ENCODE data around the gene LGMN.

The LGMN gene

GRCh38 chr14:92759300-92759678 lies 10.9 kb upstream of the LGMN start:
- TF ChIP-seq YY1 (IDR thresholded peaks at IDR 0.05; ENCODE audit: low read depth), result peak; percentile 83
- peak; percentile 87 for TF ChIP-seq MAX (IDR thresholded peaks at IDR 0.05)
- TF ChIP-seq CEBPB (IDR thresholded peaks at IDR 0.05), result no peak
- no peak for TF ChIP-seq TCF12 (IDR thresholded peaks at IDR 0.05; ENCODE audit: low read depth)
- TF ChIP-seq CREB1 (IDR thresholded peaks at IDR 0.05; ENCODE audit: low read depth), result no peak

GRCh38 chr14:92756446-92756845 lies 8.0 kb upstream of the LGMN start:
- TF ChIP-seq FOXM1 (IDR thresholded peaks at IDR 0.05; ENCODE audit: borderline replicate concordance, low read depth), result no peak
- TF ChIP-seq TCF12 (IDR thresholded peaks at IDR 0.05; ENCODE audit: low read depth), result no peak
- no peak for TF ChIP-seq MAX (IDR thresholded peaks at IDR 0.05)
- TF ChIP-seq TAF1 (IDR thresholded peaks at IDR 0.05; ENCODE audit: low read depth), result no peak
- TF ChIP-seq EP300 (IDR thresholded peaks at IDR 0.05; ENCODE audit: borderline replicate concordance), result no peak
- TF ChIP-seq USF1 (IDR thresholded peaks at IDR 0.05), result no peak
- TF ChIP-seq NFIC (IDR thresholded peaks at IDR 0.05), result no peak
- no peak for TF ChIP-seq ZBTB7A (IDR thresholded peaks at IDR 0.05; ENCODE audit: low read depth)
- TF ChIP-seq RAD21 (IDR thresholded peaks at IDR 0.05; ENCODE audit: low read depth), result no peak
- no peak for TF ChIP-seq EGR1 (IDR thresholded peaks at IDR 0.05)
- TF ChIP-seq YY1 (IDR thresholded peaks at IDR 0.05; ENCODE audit: low read depth), result no peak
- TF ChIP-seq TEAD4 (IDR thresholded peaks at IDR 0.05), result no peak
- no peak for TF ChIP-seq REST (IDR thresholded peaks at IDR 0.05; ENCODE audit: low read depth)
- TF ChIP-seq CEBPB (IDR thresholded peaks at IDR 0.05), result no peak
- no peak for TF ChIP-seq CREB1 (IDR thresholded peaks at IDR 0.05; ENCODE audit: low read depth)

DNA sequence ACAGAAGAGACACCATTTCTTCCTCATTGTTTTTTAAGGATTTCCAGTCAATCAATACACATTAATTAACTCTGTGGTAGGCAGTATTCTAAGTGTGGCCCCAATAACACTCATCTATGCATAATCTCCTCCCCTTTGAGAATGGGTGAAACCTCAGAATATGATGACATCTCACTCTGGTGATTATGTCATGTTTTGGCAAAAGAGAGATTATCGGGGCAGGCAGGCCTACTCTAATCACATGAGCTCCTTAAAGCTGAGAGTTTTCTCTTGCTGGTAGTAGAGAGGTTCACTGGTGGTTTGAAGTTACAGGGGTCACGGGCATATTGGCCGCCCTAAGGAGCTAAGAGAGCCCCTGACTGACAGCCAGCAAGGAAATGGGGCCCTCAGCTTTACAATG lies 7.1 kb upstream of the LGMN start:
- TF ChIP-seq RAD21 (IDR thresholded peaks at IDR 0.05; ENCODE audit: low read depth) (no peak), TEAD4 (IDR thresholded peaks at IDR 0.05) (no peak), TAF1 (IDR thresholded peaks at IDR 0.05; ENCODE audit: low read depth) (no peak), CREB1 (IDR thresholded peaks at IDR 0.05; ENCODE audit: low read depth) (no peak), TCF12 (IDR thresholded peaks at IDR 0.05; ENCODE audit: low read depth) (no peak), EGR1 (IDR thresholded peaks at IDR 0.05) (no peak), CEBPB (IDR thresholded peaks at IDR 0.05) (no peak), EP300 (IDR thresholded peaks at IDR 0.05; ENCODE audit: borderline replicate concordance) (no peak), YY1 (IDR thresholded peaks at IDR 0.05; ENCODE audit: low read depth) (no peak), REST (IDR thresholded peaks at IDR 0.05; ENCODE audit: low read depth) (no peak), NFIC (IDR thresholded peaks at IDR 0.05) (no peak)

GRCh38 chr14:92754966-92755365 lies 6.5 kb upstream of the LGMN start:
- TF ChIP-seq MAX (IDR thresholded peaks at IDR 0.05) (no peak), TAF1 (IDR thresholded peaks at IDR 0.05; ENCODE audit: low read depth) (no peak), REST (IDR thresholded peaks at IDR 0.05; ENCODE audit: low read depth) (no peak), ZBTB7A (IDR thresholded peaks at IDR 0.05; ENCODE audit: low read depth) (no peak), CREB1 (IDR thresholded peaks at IDR 0.05; ENCODE audit: low read depth) (no peak), CEBPB (IDR thresholded peaks at IDR 0.05) (no peak)

GRCh38 chr14:92753250-92753649 lies 4.8 kb upstream of the LGMN start:
- TF ChIP-seq REST (IDR thresholded peaks at IDR 0.05; ENCODE audit: low read depth) (no peak), CEBPB (IDR thresholded peaks at IDR 0.05) (no peak), ZBTB7A (IDR thresholded peaks at IDR 0.05; ENCODE audit: low read depth) (no peak), EGR1 (IDR thresholded peaks at IDR 0.05) (no peak), EP300 (IDR thresholded peaks at IDR 0.05; ENCODE audit: borderline replicate concordance) (no peak), NFIC (IDR thresholded peaks at IDR 0.05) (no peak), TEAD4 (IDR thresholded peaks at IDR 0.05) (no peak)

Data from Ishikawa (cell line).